Stimulated activated CD4-positive, alpha-beta T cell treated with anti-CD3 and anti-CD28 coated beads, Interleukin-4, amount 100 ng/mL, for 24 hours (primary cell): ENCODE measurements around the gene MTMR2.

Source experiments
- DNase-seq: peaks from one replicate; pipeline ENCODE4 v3.0.0-alpha.2; 2020

MTMR2 gene

GRCh38 chr11:95805869-95806268 is 118.0 kb downstream of the MTMR2 start:
- no peak for DNase-seq

- DNase-seq = no peak
Observed at GRCh38 chr11:95803973-95804372, 119.9 kb downstream of the MTMR2 start.

GRCh38 chr11:95802806-95803205 is 121.1 kb downstream of the MTMR2 start:
- no peak for DNase-seq

GRCh38 chr11:95800438-95800837 is 123.5 kb downstream of the MTMR2 start:
- no peak for DNase-seq

- no peak for DNase-seq
Observed at GRCh38 chr11:95799546-95799945, 124.4 kb downstream of the MTMR2 start.

GRCh38 chr11:95796501-95796900 is 127.4 kb downstream of the MTMR2 start:
- DNase-seq = no peak

GRCh38 chr11:95795627-95796295 is 128.1 kb downstream of the MTMR2 start:
- no peak for DNase-seq

- no peak for DNase-seq
Observed at GRCh38 chr11:95794086-95794485, 129.8 kb downstream of the MTMR2 start.

GRCh38 chr11:95793116-95793515 is 130.8 kb downstream of the MTMR2 start:
- DNase-seq = no peak

GRCh38 chr11:95792700-95793099 is 131.2 kb downstream of the MTMR2 start:
- no peak for DNase-seq

GRCh38 chr11:95792200-95792599 is 131.7 kb downstream of the MTMR2 start:
- no peak for DNase-seq

- DNase-seq = no peak
Observed at GRCh38 chr11:95791709-95792033, 132.2 kb downstream of the MTMR2 start.

- peak; percentile 56 for DNase-seq
Observed at GRCh38 chr11:95790933-95791708, 132.8 kb downstream of the MTMR2 start.

GRCh38 chr11:95790123-95790932 is 133.6 kb downstream of the MTMR2 start, which contains the start of gene CEP57:
TSS of gene CEP57 (plus strand) at chr11:95790498. CDS start at chr11:95790699, 201 bp downstream.
- peak; percentile 97 for DNase-seq

GRCh38 chr11:95789506-95790122 is 134.3 kb downstream of the MTMR2 start, which contains the start of gene FAM76B:
TSS of gene FAM76B (minus strand) at chr11:95789782. CDS start at chr11:95789478, 304 bp downstream.
- peak; percentile 96 for DNase-seq

- peak; percentile 39 for DNase-seq
Observed at GRCh38 chr11:95788921-95789505, 134.9 kb downstream of the MTMR2 start.
